ENCODE measurements around the gene RASSF1. TPM values are rescaled to one million over a fixed set of nuclear protein-coding genes. Genes with fewer than 3 reads are reported as not detected.
A peak's percentile ranks its signal among the peaks of the same experiment; 100 is the strongest.

Gene RASSF1
- total and polyA plus RNA-seq, 2 of the 13 experiments (the other 11 are each of a cell fraction or from before 2014, with no cell fraction given), result 10.2 to 27.5 TPM

GRCh38 chr3:50337175-50337861, 3.3 kb downstream of the RASSF1 start (continued):
- TF ChIP-seq ZFP37 (CRISPR knock-in tag; IDR thresholded peaks at IDR 0.05; ENCODE audit: borderline replicate concordance) (peak; percentile 69; the same call in 1 of the 2 replicates), ZNF570 (CRISPR knock-in tag; IDR thresholded peaks at IDR 0.05; ENCODE audit: borderline replicate concordance) (no peak), ZNF326 (CRISPR knock-in tag; IDR thresholded peaks at IDR 0.05; ENCODE audit: borderline replicate concordance) (no peak), ZNF251 (CRISPR knock-in tag; IDR thresholded peaks at IDR 0.05) (no peak), ARID5B (CRISPR knock-in tag; IDR thresholded peaks at IDR 0.05) (peak; percentile 38; the same call in 1 of the 2 replicates), ETV6 (CRISPR knock-in tag; conservative IDR thresholded peaks at IDR 0.05) (no peak), ZC3H13 (CRISPR knock-in tag; IDR thresholded peaks at IDR 0.05) (peak; percentile 92), PAWR (CRISPR knock-in tag; IDR thresholded peaks at IDR 0.05; ENCODE audit: borderline replicate concordance) (no peak), REPIN1 (CRISPR knock-in tag; IDR thresholded peaks at IDR 0.05; ENCODE audit: borderline replicate concordance, low read depth) (0 out of 2 replicates have a peak, but pooled peaks have one; percentile 43), HBP1 (CRISPR knock-in tag; IDR thresholded peaks at IDR 0.05; ENCODE audit: low read depth) (peak; percentile 89; the same call in 1 of the 2 replicates), CREB1 (IDR thresholded peaks at IDR 0.05) (peak; percentile 82), CREB1 (CRISPR knock-in tag; IDR thresholded peaks at IDR 0.05) (no peak; the same call in 1 of the 2 replicates), HOXA7 (CRISPR knock-in tag; IDR thresholded peaks at IDR 0.05) (peak; percentile 86; the same call in 1 of the 2 replicates), ZNF775 (CRISPR knock-in tag; IDR thresholded peaks at IDR 0.05; ENCODE audit: borderline replicate concordance) (no peak), ZNF891 (CRISPR knock-in tag; IDR thresholded peaks at IDR 0.05) (no peak), ZBTB20 (CRISPR knock-in tag; IDR thresholded peaks at IDR 0.05; ENCODE audit: borderline replicate concordance, low read depth) (peak; percentile 20; the same call in 1 of the 2 replicates), ZBTB25 (CRISPR knock-in tag; IDR thresholded peaks at IDR 0.05) (peak; percentile 97), FOXP4 (CRISPR knock-in tag; IDR thresholded peaks at IDR 0.05) (peak; percentile 25; the same call in 1 of the 2 replicates), SP2 (CRISPR knock-in tag; IDR thresholded peaks at IDR 0.05) (peak; percentile 51; the same call in 1 of the 2 replicates), FOXM1 (CRISPR knock-in tag; IDR thresholded peaks at IDR 0.05) (0 out of 2 replicates have a peak, but pooled peaks have one; percentile 22), ZNF124 (CRISPR knock-in tag; IDR thresholded peaks at IDR 0.05) (peak; percentile 62; the same call in 1 of the 2 replicates)
